ENCODE results near the gene CAMTA1.

- TF ChIP-seq POLR2A (IDR thresholded peaks at IDR 0.05) (no peak), POLR2AphosphoS5 (IDR thresholded peaks at IDR 0.05) (no peak), CTCF (IDR thresholded peaks at IDR 0.05) (no peak), EP300 (IDR thresholded peaks at IDR 0.05) (no peak)
Observed at GRCh38 chr1:7320661-7321060, 535.4 kb downstream of the CAMTA1 start.
